Endothelial cell of umbilical vein (primary cell): ENCODE results near the gene CFAP210. TPM values are rescaled to one million over a fixed set of nuclear protein-coding genes. Genes with fewer than 3 reads are reported as not detected.

Experiments
- BruUV-seq: library from RNA; stranded (reverse); fragments of 400-500 nt; replicated peaks from 2 replicates; lab custom pipeline; 2021; lab: Mats Ljungman, UMichigan
- CTCF ChIA-PET: fragments of 300-600, 350-600 bp; sonication (Branson Sonifier 250); formaldehyde crosslinking; loops from one replicate; lab custom pipeline; 2021; ENCODE audit warnings: antibody characterized with exemption, inconsistent platforms; lab: Charles Lee
- POLR2A ChIA-PET: fragments of 300-600, 350-600 bp; sonication (Branson Sonifier 250); formaldehyde crosslinking; loops from one replicate; lab custom pipeline; 2021; ENCODE audit warnings: antibody characterized with exemption, inconsistent platforms; lab: Charles Lee
- DNase-seq: peaks from one replicate; pipeline ENCODE4 v3.0.0-alpha.2; 2011; ENCODE audit warnings: low read depth, low spot score
- FAIRE-seq: peaks from 2 replicates; lab custom pipeline; 2011; peaks lifted over from hg19 to GRCh38; lab: Jason Lieb, UNC
- H2AFZ ChIP-seq: 2 replicates; pipeline ENCODE4 v1.6.0; 2012; ENCODE audit warnings: low read depth, low read length, control low read depth, inconsistent platforms
- H3K27ac ChIP-seq: 2 replicates; pipeline ENCODE4 v1.5.1; 2011; ENCODE audit warnings: low read depth, mild to moderate bottlenecking, control low read depth, low read length, moderate library complexity; ENCODE audit not compliant: insufficient read depth
- H3K27me3 ChIP-seq, 2 experiments: 2 replicates each; pipeline versions ENCODE4 v1.6.0 to v1.6.1; 2011; ENCODE audit warnings: low read length in 2 of 2, mixed read lengths in 1 of 2; ENCODE audit not compliant: control insufficient read depth in 2 of 2, insufficient read depth in 2 of 2
- H3K36me3 ChIP-seq, 2 experiments: 2 replicates in 1 of 2; 3 replicates in 1 of 2; pipeline ENCODE4 v1.5.1; 2011; ENCODE audit warnings: low read length in 2 of 2, mild to moderate bottlenecking in 1 of 2, moderate library complexity in 1 of 2; ENCODE audit not compliant: control insufficient read depth in 2 of 2, insufficient read depth in 2 of 2; ENCODE audit errors: extremely low read depth in 1 of 2
- H3K4me1 ChIP-seq: 3 replicates; pipeline ENCODE4 v1.5.1; 2011; ENCODE audit warnings: mild to moderate bottlenecking, low read length; ENCODE audit not compliant: control insufficient read depth, insufficient read depth; ENCODE audit errors: extremely low read depth
- H3K4me2 ChIP-seq: 2 replicates; pipeline ENCODE4 v1.6.1; 2011; ENCODE audit warnings: low read length, control low read depth, mixed read lengths; ENCODE audit not compliant: insufficient read depth
- H3K4me3 ChIP-seq, 3 experiments: fragments of 200-600 bp in 1 of 3; sonication (generic), shearing (Covaris generic) in 1 of 3; replicated peaks in 1 of 3; 2 replicates each; pipeline ENCODE4 v1.5.1; 2011 to 2016; ENCODE audit warnings: control low read depth in 3 of 3, low read length in 3 of 3, mild to moderate bottlenecking in 2 of 3, inconsistent platforms in 1 of 3, low read depth in 1 of 3, moderate library complexity in 1 of 3; ENCODE audit not compliant: insufficient read depth in 1 of 3
- H3K79me2 ChIP-seq: 2 replicates; pipeline ENCODE4 v1.6.0; 2012; ENCODE audit warnings: low read length, inconsistent platforms; ENCODE audit not compliant: control insufficient read depth, insufficient read depth
- H3K9ac ChIP-seq: replicated peaks from 2 replicates; pipeline ENCODE3; 2011; ENCODE audit warnings: low read length, control low read depth; ENCODE audit not compliant: insufficient read depth; ENCODE audit errors: extremely low read depth
- H3K9me1 ChIP-seq: replicated peaks from 3 replicates; pipeline ENCODE4 v1.6.0; 2011; ENCODE audit warnings: mild to moderate bottlenecking, low read length; ENCODE audit not compliant: control insufficient read depth, insufficient read depth; ENCODE audit errors: extremely low read depth
- H3K9me3 ChIP-seq: replicated peaks from 2 replicates; pipeline ENCODE4 v1.5.1; 2012; ENCODE audit warnings: low read length, inconsistent platforms; ENCODE audit not compliant: control insufficient read depth, insufficient read depth
- H4K20me1 ChIP-seq: replicated peaks from 2 replicates; pipeline ENCODE3; 2011; ENCODE audit warnings: mild to moderate bottlenecking, low read length; ENCODE audit not compliant: control insufficient read depth, insufficient read depth; ENCODE audit errors: extremely low read depth
- EZH2 ChIP-seq: IDR thresholded peaks from 2 replicates; pipeline ENCODE4 v1.6.1; 2012; ENCODE audit warnings: borderline replicate concordance, low read depth, mild to moderate bottlenecking, moderate library complexity, low read length, inconsistent platforms; ENCODE audit not compliant: severe bottlenecking
- FOS ChIP-seq: IDR thresholded peaks from 2 replicates; pipeline ENCODE4 v1.6.1; 2011; ENCODE audit warnings: mild to moderate bottlenecking, low read length, moderate library complexity, borderline replicate concordance; ENCODE audit not compliant: insufficient read depth
- GATA2 ChIP-seq: IDR thresholded peaks from 2 replicates; pipeline ENCODE4 v1.7.0; 2011; ENCODE audit warnings: low read depth, mild to moderate bottlenecking, moderate library complexity, mixed read lengths, low read length; ENCODE audit not compliant: insufficient read length, insufficient read depth
- JUN ChIP-seq: IDR thresholded peaks from 2 replicates; pipeline ENCODE4 v1.6.1; 2011; ENCODE audit warnings: borderline replicate concordance, low read depth; ENCODE audit not compliant: insufficient read length, insufficient read depth
- MYC ChIP-seq: IDR thresholded peaks from one replicate; pipeline ENCODE4 v1.6.1; 2011; ENCODE audit warnings: mild to moderate bottlenecking, low read depth, low read length
- POLR2A ChIP-seq: IDR thresholded peaks from 2 replicates; pipeline ENCODE4 v1.6.1; 2012; ENCODE audit warnings: low read depth, mild to moderate bottlenecking, control low read depth, low read length
- POLR2AphosphoS5 ChIP-seq: IDR thresholded peaks from 2 replicates; pipeline ENCODE4 v1.6.1; 2012; ENCODE audit warnings: low read depth, mild to moderate bottlenecking, control low read depth, low read length, moderate library complexity; ENCODE audit not compliant: insufficient read depth
- dilution Hi-C: fragments of 300-500 bp; cut with MboI; formaldehyde crosslinking; loops from one replicate; pipeline ENCODE4 v1.15.0; 2019; ENCODE audit warnings: low sequenced_read_pairs; ENCODE audit not compliant: extremely low pct_ligation_motif_present
- intact Hi-C: fragments of 100-400 bp; cut with micrococcal nuclease; formaldehyde crosslinking; loops from one replicate; pipeline ENCODE4 v1.10.0; 2022
- polyA plus RNA-seq, 4 experiments: library from polyadenylated mRNA; depleted of rRNA in 3 of 4; stranded (reverse) in 3 of 4; unstranded in 1 of 4; fragments of >200 nt; gene quantifications; 2 replicates each; pipeline versions ENCODE4 v1.2.1 to v1.2.3, GENCODE V29; 2011 to 2012; ENCODE audit warnings: missing spikeins in 1 of 4
- total RNA-seq: library from RNA; stranded (reverse); gene quantifications from 2 replicates; pipeline ENCODE4 v1.2.3, GENCODE V29; 2021
- TF ChIP-seq, protein P1 (sequence below), 2 donors: IDR thresholded peaks; 1 replicate in 1 of 2; 2 replicates in 1 of 2; pipeline ENCODE4 v1.5.1; 2011; ENCODE audit warnings: low read length in 2 of 2, mild to moderate bottlenecking in 2 of 2, moderate library complexity in 2 of 2, control low read depth in 1 of 2, inconsistent platforms in 1 of 2, low read depth in 1 of 2; ENCODE audit not compliant: insufficient read depth in 1 of 2; ENCODE audit errors: extremely low read depth in 1 of 2
- TF ChIP-seq, protein P2 (sequence below): IDR thresholded peaks from 2 replicates; pipeline ENCODE4 v1.6.1; 2011; ENCODE audit not compliant: insufficient read depth, insufficient read length

Gene CFAP210
- total and polyA plus RNA-seq, 2 donors (not counting 3 experiments of a cell fraction or from before 2014, with no cell fraction given): not detected

DNA sequence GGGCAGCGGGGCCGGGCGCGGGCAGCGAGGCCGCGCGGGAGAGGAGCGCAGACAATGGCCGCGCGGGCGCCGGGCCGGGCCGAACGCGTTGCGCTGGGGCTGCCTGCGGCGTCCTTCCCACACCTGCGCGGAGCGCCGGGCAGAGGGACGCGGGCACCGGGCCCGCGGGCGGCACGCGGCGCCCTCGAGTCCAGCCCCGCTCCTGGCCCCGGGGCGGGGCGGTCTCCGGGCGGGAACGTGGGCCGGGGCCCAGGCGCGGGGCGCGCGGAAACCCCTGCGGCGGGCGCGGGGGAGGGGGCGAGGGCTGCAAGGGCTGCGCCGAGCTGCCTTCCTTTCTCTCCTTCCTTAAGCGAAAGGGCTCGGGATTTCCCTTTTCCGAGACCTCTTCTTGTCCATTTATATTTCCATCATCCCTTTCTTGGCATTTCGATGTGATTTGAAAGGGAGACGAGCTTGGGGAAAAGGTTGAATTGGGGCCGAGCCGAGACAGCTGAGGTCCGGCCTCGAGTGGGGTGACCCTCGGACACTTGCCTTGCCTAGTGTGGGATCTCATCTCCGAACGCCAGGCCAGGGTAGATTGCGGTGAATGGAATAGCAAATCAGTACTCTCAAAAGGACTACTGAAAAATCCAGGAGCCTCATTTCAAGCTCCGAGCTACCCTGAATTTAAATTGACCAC lies 40.1 kb upstream of the CFAP210 start:
- Histone ChIP-seq H3K27ac (no peak overlapping the region), H3K9me3 (no peaks in the 10 kb centered on the region), H3K4me2 (peak overlapping the region; percentile 75), H3K4me1 (peaks cover 11% of the 10 kb centered on the region), H3K36me3 (no peaks in the 10 kb centered on the region), H2AFZ (peak overlapping the region; percentile 78), H3K27me3 (peaks cover 0 to 1% of the 10 kb centered on the region in 2 experiments), H4K20me1 (no peaks in the 10 kb centered on the region), H3K4me3 (peak overlapping the region; percentile 27 to 64 (median 45)), H3K9ac (peak overlapping the region; percentile 57), H3K79me2 (no peaks in the 10 kb centered on the region), H3K9me1 (no peaks in the 10 kb centered on the region)
- TF ChIP-seq POLR2A (no peak), GATA2 (no peak), EZH2 (no peak), JUN (no peak), MYC (no peak), POLR2AphosphoS5 (no peak), FOS (no peak)
- TF ChIP-seq, protein P1, sequence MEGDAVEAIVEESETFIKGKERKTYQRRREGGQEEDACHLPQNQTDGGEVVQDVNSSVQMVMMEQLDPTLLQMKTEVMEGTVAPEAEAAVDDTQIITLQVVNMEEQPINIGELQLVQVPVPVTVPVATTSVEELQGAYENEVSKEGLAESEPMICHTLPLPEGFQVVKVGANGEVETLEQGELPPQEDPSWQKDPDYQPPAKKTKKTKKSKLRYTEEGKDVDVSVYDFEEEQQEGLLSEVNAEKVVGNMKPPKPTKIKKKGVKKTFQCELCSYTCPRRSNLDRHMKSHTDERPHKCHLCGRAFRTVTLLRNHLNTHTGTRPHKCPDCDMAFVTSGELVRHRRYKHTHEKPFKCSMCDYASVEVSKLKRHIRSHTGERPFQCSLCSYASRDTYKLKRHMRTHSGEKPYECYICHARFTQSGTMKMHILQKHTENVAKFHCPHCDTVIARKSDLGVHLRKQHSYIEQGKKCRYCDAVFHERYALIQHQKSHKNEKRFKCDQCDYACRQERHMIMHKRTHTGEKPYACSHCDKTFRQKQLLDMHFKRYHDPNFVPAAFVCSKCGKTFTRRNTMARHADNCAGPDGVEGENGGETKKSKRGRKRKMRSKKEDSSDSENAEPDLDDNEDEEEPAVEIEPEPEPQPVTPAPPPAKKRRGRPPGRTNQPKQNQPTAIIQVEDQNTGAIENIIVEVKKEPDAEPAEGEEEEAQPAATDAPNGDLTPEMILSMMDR (IDR thresholded peaks at IDR 0.05; ENCODE audit: extremely low read depth in 1 of 2, insufficient read depth in 1 of 2, low read depth in 1 of 2, low read length in 2 of 2): no peak
- TF ChIP-seq, protein P2, sequence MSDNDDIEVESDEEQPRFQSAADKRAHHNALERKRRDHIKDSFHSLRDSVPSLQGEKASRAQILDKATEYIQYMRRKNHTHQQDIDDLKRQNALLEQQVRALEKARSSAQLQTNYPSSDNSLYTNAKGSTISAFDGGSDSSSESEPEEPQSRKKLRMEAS: no peak
- ChIA-PET POLR2A (no interaction called here), CTCF (interaction anchor here (0.9 kb wide), 1 partner anchor 32 kb away, joined by 3 read pairs; no protein-coding TSS in a partner anchor)
- intact Hi-C loops: no loop called here
- FAIRE-seq (no peak), DNase-seq (peak; percentile 36)
- dilution Hi-C loops: no loop called here
- BruUV-seq: no TSS peak
